ENCODE data around the gene BAIAP2.

Gene BAIAP2

GRCh38 chr17:81121841-81122733 is 87.1 kb downstream of the BAIAP2 start:
- no peak for TF ChIP-seq SIN3A (IDR thresholded peaks at IDR 0.05; ENCODE audit: borderline replicate concordance, insufficient read depth, low read length)
- no peak for TF ChIP-seq TAF1 (IDR thresholded peaks at IDR 0.05; ENCODE audit: borderline replicate concordance, insufficient read depth, low read length)
- no peak for TF ChIP-seq REST (IDR thresholded peaks at IDR 0.05; ENCODE audit: insufficient read depth in 1 of 2, low read depth in 2 of 2, low read length in 2 of 2)
- TF ChIP-seq FOXP2 (optimal IDR thresholded peaks at IDR 0.05; ENCODE audit: borderline replicate concordance, extremely low read depth, extremely low read length, insufficient read depth): no peak

- TF ChIP-seq POLR2AphosphoS5 (IDR thresholded peaks at IDR 0.05; ENCODE audit: low read depth, low read length) (no peak), REST (IDR thresholded peaks at IDR 0.05; ENCODE audit: insufficient read depth in 1 of 2, low read depth in 2 of 2, low read length in 2 of 2) (no peak), FOXP2 (optimal IDR thresholded peaks at IDR 0.05; ENCODE audit: borderline replicate concordance, extremely low read depth, extremely low read length, insufficient read depth) (no peak), SIN3A (IDR thresholded peaks at IDR 0.05; ENCODE audit: borderline replicate concordance, insufficient read depth, low read length) (no peak), TAF1 (IDR thresholded peaks at IDR 0.05; ENCODE audit: borderline replicate concordance, insufficient read depth, low read length) (no peak)
Measured at GRCh38 chr17:81123052-81124048, 88.4 kb downstream of the BAIAP2 start.

- TF ChIP-seq FOXP2 (optimal IDR thresholded peaks at IDR 0.05; ENCODE audit: borderline replicate concordance, extremely low read depth, extremely low read length, insufficient read depth): no peak
- TF ChIP-seq SIN3A (IDR thresholded peaks at IDR 0.05; ENCODE audit: borderline replicate concordance, insufficient read depth, low read length): no peak
- TF ChIP-seq REST (IDR thresholded peaks at IDR 0.05; ENCODE audit: insufficient read depth in 1 of 2, low read depth in 2 of 2, low read length in 2 of 2): no peak
- TF ChIP-seq POLR2AphosphoS5 (IDR thresholded peaks at IDR 0.05; ENCODE audit: low read depth, low read length): no peak
- TF ChIP-seq TAF1 (IDR thresholded peaks at IDR 0.05; ENCODE audit: borderline replicate concordance, insufficient read depth, low read length): no peak
Measured at GRCh38 chr17:81124377-81124776, 89.4 kb downstream of the BAIAP2 start.

GRCh38 chr17:81125573-81126081 is 90.7 kb downstream of the BAIAP2 start:
- TF ChIP-seq TAF1 (IDR thresholded peaks at IDR 0.05; ENCODE audit: borderline replicate concordance, insufficient read depth, low read length) (no peak), SIN3A (IDR thresholded peaks at IDR 0.05; ENCODE audit: borderline replicate concordance, insufficient read depth, low read length) (no peak), REST (IDR thresholded peaks at IDR 0.05; ENCODE audit: insufficient read depth in 1 of 2, low read depth in 2 of 2, low read length in 2 of 2) (no peak), POLR2AphosphoS5 (IDR thresholded peaks at IDR 0.05; ENCODE audit: low read depth, low read length) (no peak), FOXP2 (optimal IDR thresholded peaks at IDR 0.05; ENCODE audit: borderline replicate concordance, extremely low read depth, extremely low read length, insufficient read depth) (no peak)

All from PFSK-1 (cell line).